Ishikawa (cell line): Measurements from ENCODE around the gene HDAC9.

Experiments used
- CEBPB ChIP-seq: IDR thresholded peaks from 2 replicates; pipeline ENCODE4 v1.6.1; 2012
- CREB1 ChIP-seq: IDR thresholded peaks from 2 replicates; pipeline ENCODE4 v1.6.1; 2012; ENCODE audit warnings: low read depth
- EGR1 ChIP-seq: IDR thresholded peaks from 2 replicates; pipeline ENCODE4 v1.6.1; 2012
- EP300 ChIP-seq: IDR thresholded peaks from 2 replicates; pipeline ENCODE4 v1.6.1; 2012; ENCODE audit warnings: borderline replicate concordance
- FOXM1 ChIP-seq: IDR thresholded peaks from 2 replicates; pipeline ENCODE4 v1.6.1; 2012; ENCODE audit warnings: low read depth, borderline replicate concordance
- NFIC ChIP-seq: IDR thresholded peaks from 2 replicates; pipeline ENCODE4 v1.6.1; 2012
- RAD21 ChIP-seq: IDR thresholded peaks from 2 replicates; pipeline ENCODE4 v1.6.1; 2012; ENCODE audit warnings: low read depth
- REST ChIP-seq: IDR thresholded peaks from 2 replicates; pipeline ENCODE4 v1.6.1; 2012; ENCODE audit warnings: low read depth, mild to moderate bottlenecking
- TAF1 ChIP-seq: IDR thresholded peaks from 2 replicates; pipeline ENCODE4 v1.6.1; 2012; ENCODE audit warnings: low read depth, mild to moderate bottlenecking
- TCF12 ChIP-seq: IDR thresholded peaks from 2 replicates; pipeline ENCODE4 v1.6.1; 2012; ENCODE audit warnings: low read depth
- TEAD4 ChIP-seq: IDR thresholded peaks from 2 replicates; pipeline ENCODE4 v1.6.1; 2012
- USF1 ChIP-seq: IDR thresholded peaks from 2 replicates; pipeline ENCODE4 v1.6.1; 2012
- YY1 ChIP-seq: IDR thresholded peaks from 2 replicates; pipeline ENCODE4 v1.6.1; 2012; ENCODE audit warnings: low read depth
- ZBTB7A ChIP-seq: IDR thresholded peaks from 2 replicates; pipeline ENCODE4 v1.6.1; 2012; ENCODE audit warnings: low read depth
- TF ChIP-seq, protein P1 (sequence below): IDR thresholded peaks from 2 replicates; pipeline ENCODE4 v1.6.1; 2012

Gene HDAC9

GRCh38 chr7:18786196-18786727 lies 290.7 kb downstream of the HDAC9 start:
- no peak for TF ChIP-seq YY1
- TF ChIP-seq ZBTB7A, result no peak
- TF ChIP-seq TAF1, result no peak
- no peak for TF ChIP-seq TCF12
- no peak for TF ChIP-seq NFIC
- TF ChIP-seq EP300, result no peak
- TF ChIP-seq REST, result no peak
- no peak for TF ChIP-seq USF1
- TF ChIP-seq, protein P1, sequence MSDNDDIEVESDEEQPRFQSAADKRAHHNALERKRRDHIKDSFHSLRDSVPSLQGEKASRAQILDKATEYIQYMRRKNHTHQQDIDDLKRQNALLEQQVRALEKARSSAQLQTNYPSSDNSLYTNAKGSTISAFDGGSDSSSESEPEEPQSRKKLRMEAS, result no peak
- TF ChIP-seq RAD21, result no peak
- no peak for TF ChIP-seq TEAD4
- TF ChIP-seq CEBPB, result no peak
- no peak for TF ChIP-seq CREB1
- no peak for TF ChIP-seq FOXM1

GRCh38 chr7:18786796-18787195 lies 291.2 kb downstream of the HDAC9 start:
- no peak for TF ChIP-seq RAD21

DNA sequence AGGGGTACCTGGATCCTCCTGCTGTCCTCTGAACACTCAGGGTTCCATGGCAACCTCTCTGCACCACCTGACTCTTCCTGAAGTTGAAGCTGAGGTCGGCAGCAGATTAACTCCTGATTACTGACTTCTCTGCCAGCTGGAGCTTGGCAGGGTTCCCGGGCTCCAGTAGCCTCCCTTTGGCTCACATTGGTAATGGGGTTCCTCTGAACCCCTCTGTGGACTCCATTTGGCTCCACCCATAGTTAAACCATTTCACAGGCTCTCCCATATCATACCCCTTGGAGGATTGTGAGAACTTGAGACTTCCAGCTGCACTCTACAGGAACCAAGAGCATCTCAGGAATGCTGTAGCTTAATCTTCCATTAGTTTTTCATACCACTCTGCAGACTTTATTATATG lies 292.5 kb downstream of the HDAC9 start:
- TF ChIP-seq REST (no peak), CEBPB (no peak), FOXM1 (no peak), YY1 (no peak), TAF1 (no peak), TEAD4 (no peak), USF1 (no peak), EP300 (no peak), ZBTB7A (no peak), RAD21 (no peak), NFIC (no peak), CREB1 (no peak), EGR1 (no peak), TCF12 (no peak)
- TF ChIP-seq, protein P1, result no peak

DNA sequence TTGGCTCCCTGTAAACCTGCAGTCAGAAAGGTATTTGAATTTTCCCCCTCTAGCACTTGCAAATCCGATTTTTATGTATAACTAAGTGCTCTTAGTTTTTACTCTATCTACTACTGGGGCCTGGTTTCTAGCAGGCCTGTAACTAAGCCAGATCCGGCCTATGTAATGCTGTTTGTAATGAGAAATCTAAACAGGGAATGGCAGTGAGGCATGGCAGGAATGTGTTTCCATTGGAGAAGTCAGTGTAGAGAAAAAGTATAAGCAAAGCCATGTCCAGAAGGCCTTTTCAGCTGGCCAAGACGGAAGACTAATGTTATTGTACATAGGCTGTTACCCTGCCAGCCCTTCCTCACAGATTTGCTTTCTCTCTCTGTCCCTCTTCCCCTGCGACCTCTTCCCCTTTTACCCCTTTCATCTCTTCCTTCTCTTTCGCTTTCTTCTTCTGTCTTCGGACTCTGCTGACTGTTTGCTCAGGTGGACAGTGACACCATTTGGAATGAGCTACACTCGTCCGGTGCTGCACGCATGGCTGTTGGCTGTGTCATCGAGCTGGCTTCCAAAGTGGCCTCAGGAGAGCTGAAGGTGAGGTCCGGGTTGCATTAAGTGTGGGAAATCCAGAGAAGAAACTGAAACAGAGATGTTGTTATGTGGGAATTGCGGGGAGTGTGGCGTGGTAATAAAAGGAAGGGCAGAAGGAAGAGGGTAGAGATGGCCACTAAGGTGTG lies 297.5 kb downstream of the HDAC9 start:
- no peak for TF ChIP-seq ZBTB7A
- no peak for TF ChIP-seq FOXM1
- no peak for TF ChIP-seq TCF12
- no peak for TF ChIP-seq TEAD4
- no peak for TF ChIP-seq NFIC
- no peak for TF ChIP-seq TAF1
- TF ChIP-seq, protein P1, result no peak
- no peak for TF ChIP-seq EP300
- TF ChIP-seq EGR1, result no peak
- no peak for TF ChIP-seq RAD21

GRCh38 chr7:18796216-18796615 lies 300.7 kb downstream of the HDAC9 start:
- TF ChIP-seq EP300 (no peak), REST (no peak), CREB1 (no peak), EGR1 (no peak), TAF1 (no peak)
